NCI-H187 (cell line): Measurements from ENCODE around the gene KRTAP24-1.

ENCODE experiments used
- DNase-seq, 2 experiments: peaks; one replicate each; lab custom pipeline; 2025; lab: John Stamatoyannopoulos, UW

KRTAP24-1 gene

GRCh38 chr21:30282850-30283249 lies at the start of gene KRTAP24-1:
Gene KRTAP24-1, minus strand, starts transcription at chr21:30282950. Its CDS starts 18 bp downstream, at chr21:30282932.
- no peak for DNase-seq

- no peak for DNase-seq
Measured at GRCh38 chr21:30329203-30329875, 46.6 kb upstream of the KRTAP24-1 start.

- DNase-seq, result no peak
Measured at GRCh38 chr21:30326390-30326789, 43.6 kb upstream of the KRTAP24-1 start.

GRCh38 chr21:30320215-30320614 lies 37.5 kb upstream of the KRTAP24-1 start, which contains the start of gene KRTAP26-1:
Gene KRTAP26-1, minus strand, starts transcription at chr21:30320315. Its CDS starts 280 bp downstream, at chr21:30320035.
- no peak for DNase-seq

- no peak for DNase-seq
Measured at GRCh38 chr21:30315701-30316100, 33.0 kb upstream of the KRTAP24-1 start.

GRCh38 chr21:30306884-30307283 lies 24.1 kb upstream of the KRTAP24-1 start:
- no peak for DNase-seq

GRCh38 chr21:30305136-30305535 lies 22.4 kb upstream of the KRTAP24-1 start:
- DNase-seq, result no peak

- DNase-seq, result no peak
Measured at GRCh38 chr21:30289215-30289614, 6.5 kb upstream of the KRTAP24-1 start, which contains the start of gene KRTAP25-1. Gene KRTAP25-1, minus strand, starts transcription at chr21:30289514. Its CDS starts 24 bp downstream, at chr21:30289490.

- DNase-seq, result no peak
Measured at GRCh38 chr21:30271611-30272010, 11.1 kb downstream of the KRTAP24-1 start.

- no peak for DNase-seq
Measured at GRCh38 chr21:30271156-30271555, 11.6 kb downstream of the KRTAP24-1 start.

- DNase-seq, result no peak
Measured at GRCh38 chr21:30269803-30270530, 12.8 kb downstream of the KRTAP24-1 start.

GRCh38 chr21:30268608-30269197 lies 14.0 kb downstream of the KRTAP24-1 start:
- DNase-seq, result no peak

- DNase-seq, result no peak
Measured at GRCh38 chr21:30257773-30258172, 25.0 kb downstream of the KRTAP24-1 start.

GRCh38 chr21:30256100-30256499 lies 26.6 kb downstream of the KRTAP24-1 start:
- DNase-seq, result no peak

- DNase-seq, result no peak
Measured at GRCh38 chr21:30255679-30256078, 27.1 kb downstream of the KRTAP24-1 start.

- no peak for DNase-seq
Measured at GRCh38 chr21:30251781-30252180, 31.0 kb downstream of the KRTAP24-1 start.

GRCh38 chr21:30249936-30250335 lies 32.8 kb downstream of the KRTAP24-1 start:
- no peak for DNase-seq

GRCh38 chr21:30248844-30249243 lies 33.9 kb downstream of the KRTAP24-1 start:
- no peak for DNase-seq

- DNase-seq, result no peak
Measured at GRCh38 chr21:30245061-30245460, 37.7 kb downstream of the KRTAP24-1 start.

GRCh38 chr21:30243691-30244090 lies 39.1 kb downstream of the KRTAP24-1 start:
- DNase-seq, result no peak

GRCh38 chr21:30240661-30241060 lies 42.1 kb downstream of the KRTAP24-1 start:
- no peak for DNase-seq

- no peak for DNase-seq
Measured at GRCh38 chr21:30238168-30238567, 44.6 kb downstream of the KRTAP24-1 start.

- no peak for DNase-seq
Measured at GRCh38 chr21:30234643-30235042, 48.1 kb downstream of the KRTAP24-1 start.
